Measurements from ENCODE around the gene NOD2.

Gene NOD2

GRCh38 chr16:50669741-50670140 lies 23.7 kb upstream of the NOD2 start:
- no peak for DNase-seq (ENCODE audit: insufficient read length, low spot score)
- FAIRE-seq = no peak

DNA sequence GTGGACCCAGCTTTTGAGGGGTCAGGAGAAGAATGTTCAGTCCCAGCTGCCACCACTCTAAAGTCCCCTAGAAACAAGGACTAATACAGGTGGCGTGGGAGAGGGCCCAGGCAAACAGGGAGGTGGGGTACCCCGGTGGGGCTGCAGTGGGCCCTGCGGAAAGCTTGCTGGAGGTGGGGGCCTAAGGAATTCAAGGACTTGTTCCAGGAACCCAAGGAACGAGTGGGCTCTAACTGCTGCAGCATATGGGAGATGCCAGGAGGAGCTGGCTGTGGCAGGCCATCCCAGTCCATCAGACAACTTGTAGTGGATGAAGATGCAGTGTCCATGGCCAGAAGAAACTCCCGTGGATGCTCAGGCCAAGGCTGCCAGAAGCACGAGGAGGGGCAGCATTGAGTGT lies 22.9 kb upstream of the NOD2 start:
- DNase-seq (ENCODE audit: insufficient read length, low spot score) = no peak
- FAIRE-seq = no peak

DNA sequence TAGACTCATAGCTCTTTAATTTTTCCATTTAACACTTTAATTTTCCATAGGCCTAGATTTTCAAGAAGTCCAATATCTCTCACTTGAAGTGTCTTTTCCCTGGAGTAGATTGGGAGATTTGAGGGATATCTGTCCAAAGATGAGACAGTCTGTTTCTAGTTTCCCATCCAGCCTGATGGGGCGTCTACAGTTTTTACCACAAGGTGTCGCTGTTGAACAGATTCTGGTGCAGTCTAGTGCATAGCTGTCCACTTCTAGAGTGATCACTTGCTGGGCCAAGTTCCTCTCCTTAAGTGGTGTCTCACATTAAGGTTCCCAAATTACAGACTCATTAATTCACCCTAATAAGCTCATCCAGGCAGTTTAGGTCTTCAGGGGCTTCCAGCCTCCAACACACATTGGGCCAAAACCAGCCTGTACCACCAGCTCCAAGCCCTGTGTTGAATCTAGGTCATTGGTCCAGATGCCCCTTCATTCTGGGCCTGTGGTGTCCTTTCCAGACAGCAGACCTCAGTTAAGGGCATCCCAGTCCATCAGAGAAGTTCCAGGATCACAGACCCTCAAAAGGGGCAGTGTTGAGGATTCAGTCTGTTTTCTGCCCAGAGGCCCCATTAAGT lies 21.7 kb upstream of the NOD2 start:
- DNase-seq (ENCODE audit: insufficient read length, low spot score) (no peak), FAIRE-seq (peak; percentile 77)

DNA sequence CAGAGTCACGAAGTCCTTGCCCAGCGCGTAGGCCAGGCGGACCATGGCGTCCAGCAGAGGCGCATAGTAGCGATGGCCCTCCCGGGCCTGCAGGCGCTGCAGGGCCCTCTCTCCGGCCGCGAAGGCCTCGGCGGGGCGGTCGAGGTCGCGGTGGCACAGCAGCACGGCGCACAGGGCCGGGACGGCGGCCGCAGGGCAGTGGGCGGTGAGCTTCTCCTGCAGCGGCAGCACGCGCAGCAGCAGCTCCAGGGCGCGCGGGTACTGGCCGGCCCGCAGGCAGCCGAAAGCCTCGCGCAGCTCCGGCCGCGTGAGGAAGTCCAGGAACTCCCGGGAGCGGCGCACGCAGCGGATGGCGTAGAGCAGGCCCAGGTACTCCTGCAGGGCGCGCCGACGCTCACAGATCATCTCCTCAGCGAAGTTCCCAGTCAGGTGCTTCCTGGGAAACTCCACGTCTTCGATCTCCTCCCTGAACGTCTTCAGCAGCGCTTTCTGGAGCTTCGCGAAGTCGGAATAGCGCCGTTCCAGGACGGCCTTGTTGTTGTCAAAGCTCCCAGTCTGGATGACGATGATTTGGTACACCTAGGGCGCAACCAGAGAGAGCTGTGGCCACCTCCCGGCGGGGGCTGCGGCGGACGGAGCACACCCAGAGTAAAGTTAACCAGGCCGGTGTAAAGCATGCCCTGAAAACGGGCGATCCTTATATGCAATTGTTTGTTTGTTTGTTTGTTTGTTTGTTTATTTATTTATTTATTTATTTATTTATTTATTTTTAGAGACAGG lies 19.7 kb upstream of the NOD2 start:
- FAIRE-seq = no peak
- no peak for DNase-seq (ENCODE audit: insufficient read length, low spot score)

DNA sequence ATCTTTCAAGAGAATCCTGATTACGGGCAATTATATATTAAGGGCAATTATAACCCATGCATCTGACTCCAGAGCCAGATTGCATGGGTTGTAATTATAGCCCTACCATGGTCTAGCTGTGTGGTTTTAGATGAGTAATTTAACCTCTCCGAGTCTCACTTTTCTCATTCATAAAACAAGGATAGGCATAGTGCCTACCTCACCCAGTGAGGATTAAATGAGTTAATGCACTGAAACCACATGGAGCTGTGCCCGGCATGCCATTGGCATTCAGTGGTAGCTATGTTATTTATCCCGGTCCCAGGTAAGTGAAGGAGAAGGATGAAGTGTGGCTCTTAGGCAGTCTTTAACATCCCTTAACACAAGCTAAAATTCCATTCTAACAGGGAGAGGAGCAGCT lies 18.6 kb upstream of the NOD2 start:
- no peak for FAIRE-seq
- no peak for DNase-seq (ENCODE audit: insufficient read length, low spot score)

DNA sequence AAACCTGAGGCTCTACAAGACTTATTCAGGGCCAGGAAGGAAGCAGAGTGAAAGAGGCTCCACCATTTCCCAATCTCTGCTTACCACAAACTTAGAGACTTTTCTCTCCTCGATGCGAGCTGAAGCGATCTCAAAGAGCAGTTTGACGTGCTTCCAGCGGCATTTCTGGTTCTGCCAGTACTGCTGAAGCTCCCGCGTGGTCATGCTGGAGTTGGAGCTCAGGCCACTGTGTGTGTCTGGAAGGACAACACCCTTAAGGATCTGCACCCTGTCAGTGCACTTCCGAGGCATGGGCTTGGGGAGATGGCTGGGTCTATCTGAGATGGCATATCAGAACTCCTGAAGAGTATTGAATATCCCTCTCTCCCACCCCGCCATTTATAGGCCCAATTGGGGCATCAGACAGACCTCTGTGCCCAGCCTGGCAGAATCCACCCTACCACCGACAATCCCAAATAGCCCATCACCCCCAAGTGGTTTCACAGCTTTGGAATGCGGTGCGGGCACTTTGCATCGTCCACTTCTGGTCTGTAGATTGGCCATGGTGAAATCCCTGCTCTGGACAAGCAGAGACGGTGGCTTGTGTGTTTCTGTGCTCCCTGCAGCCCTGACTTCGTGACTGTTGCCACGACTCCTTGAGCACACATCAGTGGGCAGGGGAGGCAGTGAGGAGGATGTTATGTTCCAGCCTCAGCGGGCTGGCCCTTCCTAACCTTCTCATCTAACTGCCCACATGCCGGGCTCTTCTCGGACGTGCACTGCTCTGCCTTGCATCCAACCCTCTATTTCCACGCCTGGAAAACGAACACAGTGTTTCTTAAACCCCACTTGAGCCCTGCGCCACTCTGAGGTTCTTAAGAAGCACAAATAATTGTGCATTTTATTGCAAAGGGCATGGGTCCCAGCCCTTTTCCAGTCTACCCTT lies 17.5 kb upstream of the NOD2 start:
- DNase-seq (ENCODE audit: insufficient read length, low spot score) (no peak), FAIRE-seq (no peak)

DNA sequence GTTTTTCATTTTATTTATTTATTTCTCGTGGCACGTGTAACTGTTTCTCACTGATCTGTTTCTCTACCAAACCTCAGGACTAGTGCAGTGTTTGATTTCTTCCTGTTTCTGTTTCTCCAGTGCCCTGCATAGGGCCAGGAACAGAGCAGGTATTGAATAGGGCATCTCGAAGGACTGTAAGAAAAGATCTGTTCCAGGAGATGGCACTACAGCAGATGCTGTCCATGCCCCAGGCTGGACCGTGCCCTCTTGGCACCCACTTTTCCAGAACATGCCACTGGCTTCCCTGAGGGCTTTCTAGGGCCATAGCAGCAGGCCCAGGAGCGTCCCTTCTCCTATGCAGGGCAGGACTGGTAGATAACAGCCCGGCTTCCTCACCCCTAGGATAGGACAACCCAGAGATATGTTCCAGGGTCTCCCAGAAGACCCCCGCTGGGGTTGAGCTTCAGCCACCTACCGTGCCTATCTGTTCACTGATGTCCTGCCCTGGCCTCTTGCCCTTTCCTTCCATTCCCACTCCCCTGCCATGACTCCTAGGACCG lies 16.7 kb upstream of the NOD2 start:
- DNase-seq (ENCODE audit: insufficient read length, low spot score) (no peak), FAIRE-seq (no peak)

GRCh38 chr16:50677351-50677750 lies 16.1 kb upstream of the NOD2 start:
- no peak for DNase-seq (ENCODE audit: insufficient read length, low spot score)
- no peak for FAIRE-seq

DNA sequence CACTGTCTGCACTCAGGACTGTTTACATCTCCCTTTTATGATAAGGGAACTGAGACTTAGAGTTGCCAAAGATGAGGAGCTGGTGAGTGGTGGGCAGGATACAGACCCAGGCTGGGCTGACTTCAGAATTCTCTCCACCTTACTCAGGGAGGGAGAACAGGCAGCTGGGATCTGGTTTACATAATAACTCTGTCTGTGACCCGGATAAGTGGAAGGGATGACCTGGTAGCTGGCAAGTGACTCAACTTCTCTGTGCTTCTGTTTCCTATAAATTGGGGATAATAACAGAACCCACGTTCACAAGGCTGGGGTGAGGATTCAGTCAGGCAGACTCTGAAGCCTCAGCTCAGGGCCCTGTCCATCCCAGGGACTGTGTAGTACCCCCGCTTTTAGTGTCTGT lies 14.9 kb upstream of the NOD2 start:
- DNase-seq (ENCODE audit: insufficient read length, low spot score) (no peak), FAIRE-seq (no peak)

DNA sequence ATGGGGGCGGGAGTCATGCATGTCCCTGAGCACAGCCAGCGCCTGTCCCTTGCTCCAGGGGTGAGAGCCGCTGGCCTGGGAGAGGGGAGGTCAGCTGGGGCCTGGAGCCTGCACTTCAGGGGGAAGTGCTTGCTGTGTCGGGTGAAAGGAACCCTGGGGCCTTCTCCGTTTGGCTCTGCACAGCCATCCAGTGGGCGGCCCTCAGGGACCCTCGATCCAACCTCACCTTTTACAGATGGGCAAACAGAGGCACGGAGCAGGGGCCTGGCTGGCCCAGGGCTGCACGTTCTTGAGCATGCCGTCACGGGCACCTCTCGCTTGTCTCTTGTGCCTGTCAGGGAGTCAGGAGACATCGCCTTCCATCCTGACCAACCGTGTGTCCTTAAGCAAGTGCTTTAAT lies 14.1 kb upstream of the NOD2 start:
- DNase-seq (ENCODE audit: insufficient read length, low spot score) (no peak), FAIRE-seq (no peak)

DNA sequence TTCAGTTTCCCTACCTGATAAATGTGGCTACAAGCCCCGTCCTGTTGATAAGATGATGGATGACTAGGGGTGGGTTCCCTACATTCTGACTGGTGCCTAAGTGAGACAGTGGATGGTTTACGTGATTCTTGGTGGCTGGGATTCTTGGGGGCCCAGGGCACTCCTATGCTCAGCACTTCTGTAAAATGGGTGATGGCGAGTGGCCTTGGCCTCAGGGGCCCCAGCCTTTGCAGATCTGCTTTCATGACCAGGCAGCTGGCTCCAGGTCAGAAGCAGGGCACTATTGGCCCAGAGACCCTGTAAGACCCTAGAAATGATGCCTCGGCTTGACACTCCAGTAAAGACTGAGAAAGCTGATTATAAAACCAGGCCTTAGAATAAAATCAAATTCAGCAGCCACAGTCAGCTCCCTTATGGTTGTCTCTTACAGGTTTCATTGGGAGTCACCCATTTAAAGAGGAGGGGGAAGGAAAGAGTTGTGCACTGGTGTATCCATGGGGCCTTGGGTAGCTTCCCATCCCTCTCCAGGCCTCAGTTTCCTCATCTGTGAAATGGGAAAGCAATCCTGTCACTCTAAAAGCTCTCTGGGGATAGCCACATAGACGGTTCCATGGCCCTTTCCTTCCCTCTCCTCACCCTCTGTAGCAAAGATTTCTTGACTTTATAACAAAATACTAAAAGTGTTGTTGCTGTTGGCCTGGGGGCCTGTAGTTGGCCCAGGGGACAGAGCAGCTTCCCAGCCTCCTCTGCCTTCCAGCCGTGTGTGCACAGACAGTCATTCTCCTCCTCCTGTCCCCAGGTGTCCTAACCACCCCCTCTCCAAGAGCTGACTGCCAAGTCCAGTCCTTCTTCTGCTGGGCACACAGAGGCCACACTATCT lies 13.5 kb upstream of the NOD2 start:
- FAIRE-seq (no peak), DNase-seq (ENCODE audit: insufficient read length, low spot score) (no peak)

DNA sequence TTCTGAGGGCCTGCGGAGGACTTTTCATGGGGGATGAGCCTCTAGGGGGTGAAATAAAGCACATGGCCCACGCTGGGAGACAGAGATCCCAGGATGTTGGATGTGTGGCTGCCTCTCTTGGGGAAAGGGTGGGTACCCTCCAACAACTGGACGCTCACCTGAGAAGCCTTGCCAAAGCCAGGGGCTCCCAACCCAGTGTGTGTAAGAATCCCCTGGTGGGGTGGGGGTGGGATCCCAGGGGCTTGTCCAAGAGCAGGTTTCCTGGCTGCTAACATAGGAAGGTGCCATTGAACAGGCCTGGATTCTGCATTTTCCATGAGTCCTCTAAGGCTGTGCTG lies 12.9 kb upstream of the NOD2 start:
- DNase-seq (ENCODE audit: insufficient read length, low spot score) = no peak
- FAIRE-seq = peak; percentile 37

DNA sequence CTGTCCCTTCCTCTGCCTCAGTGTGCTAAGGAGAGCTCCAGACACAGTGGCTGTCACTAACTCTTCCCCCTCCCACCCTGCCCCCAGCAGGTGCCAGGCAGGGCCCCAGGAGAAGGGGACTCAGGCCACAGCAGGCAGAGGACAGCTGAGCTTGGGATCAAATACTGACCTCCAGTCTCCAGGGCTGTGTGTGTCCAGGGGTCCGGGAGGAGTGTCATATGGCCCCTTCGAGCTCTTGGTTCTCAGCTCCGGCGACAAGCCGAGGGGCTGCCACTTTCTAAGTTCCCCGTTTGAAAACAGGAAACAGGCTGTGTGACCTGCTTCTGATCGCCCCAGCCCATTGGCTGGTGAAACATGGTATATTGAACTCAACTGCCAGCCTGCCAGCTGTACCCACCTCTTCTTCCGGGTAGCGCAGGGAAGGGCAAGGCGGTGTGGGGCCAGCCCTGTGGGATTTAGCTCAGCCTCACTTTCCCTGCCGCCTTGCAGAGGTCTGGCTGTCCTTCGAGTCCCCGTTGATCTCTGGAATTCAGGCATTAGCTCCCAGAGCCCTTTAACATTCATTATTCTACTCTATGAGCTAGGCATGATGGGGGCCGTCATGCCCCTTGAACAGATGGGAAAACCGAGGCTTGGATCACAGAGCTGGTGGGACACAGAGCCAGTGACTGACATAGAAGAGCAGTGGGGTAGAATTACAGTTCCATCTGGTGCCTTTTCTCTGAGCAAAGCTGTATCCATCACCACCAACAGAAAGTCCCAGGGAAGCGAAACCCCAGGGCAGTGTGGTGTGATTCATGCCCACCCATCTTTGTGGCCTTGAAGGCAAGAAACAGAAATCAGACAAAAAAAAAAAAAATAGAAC lies 12.2 kb upstream of the NOD2 start, which contains the start of gene SNX20:
Gene SNX20, minus strand, starts transcription at position 292 of the 865 bp plus-strand sequence. CDS start 3,786 bp downstream, outside the sequence.
- peak; percentile 68 for DNase-seq (ENCODE audit: insufficient read length, low spot score)
- FAIRE-seq = peak; percentile 93

DNA sequence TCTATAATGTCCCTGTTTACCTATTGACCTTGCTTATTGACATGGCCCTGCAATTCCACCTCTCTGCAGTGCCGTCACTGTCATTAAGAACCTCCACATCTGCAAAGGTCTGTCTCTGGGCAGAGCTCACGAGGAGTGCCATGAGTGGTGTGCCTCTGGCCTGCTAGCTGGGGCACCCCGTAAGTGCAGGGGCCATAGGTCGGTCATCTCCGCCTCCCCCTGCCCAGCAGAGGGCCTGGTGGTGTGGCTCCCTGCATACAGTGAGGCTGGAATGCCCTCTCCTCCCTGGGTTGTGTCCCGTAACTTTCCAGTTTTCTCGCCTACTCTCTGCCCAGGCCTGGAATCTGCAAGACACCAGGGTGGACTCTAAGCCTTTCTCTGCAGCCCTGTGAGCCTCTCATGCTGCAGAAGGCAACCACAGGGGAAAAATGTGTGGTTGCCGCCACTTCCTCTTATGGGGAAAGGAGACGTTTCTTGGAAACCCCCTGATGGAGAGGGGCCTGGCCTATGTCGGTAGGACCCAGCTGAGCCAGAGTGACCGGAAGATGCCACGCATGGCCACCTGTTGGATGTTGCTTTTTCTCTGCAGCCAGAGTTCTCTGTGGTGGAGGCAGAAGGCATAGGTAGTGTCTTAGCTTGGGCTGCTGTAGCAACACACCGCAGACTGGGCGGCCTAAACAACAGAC lies 9.6 kb upstream of the NOD2 start:
- FAIRE-seq = peak; percentile 96
- DNase-seq (ENCODE audit: insufficient read length, low spot score) = peak; percentile 49

DNA sequence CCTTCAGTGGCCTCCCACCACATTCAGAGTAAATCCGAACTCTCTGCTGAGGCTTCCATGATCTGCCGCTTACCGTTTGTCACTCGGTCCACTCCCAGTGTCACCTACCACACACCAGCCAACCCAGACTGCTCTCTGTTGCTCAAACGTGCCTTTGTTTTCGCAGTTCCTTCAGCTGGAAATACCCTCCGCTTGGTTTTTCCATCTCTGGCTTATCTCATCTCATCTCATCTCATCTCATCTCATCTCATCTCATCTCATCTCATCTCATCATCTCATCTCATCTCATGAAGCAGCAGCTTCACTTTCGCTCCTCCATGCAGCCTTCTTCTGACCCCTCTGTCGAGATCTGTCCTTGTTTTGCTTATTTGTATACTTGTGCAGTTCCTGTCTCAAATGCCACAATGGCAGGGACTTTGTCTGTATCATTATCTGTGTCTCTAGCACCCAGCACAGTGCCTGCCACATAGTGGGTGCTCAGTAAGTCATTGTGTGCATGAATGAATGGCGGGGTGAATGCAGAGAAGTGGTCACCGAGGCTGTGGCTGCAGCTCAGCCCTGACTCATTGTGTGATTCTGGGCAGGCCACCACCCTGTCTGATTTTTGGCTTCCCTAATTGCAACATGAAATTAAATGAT lies 8.5 kb upstream of the NOD2 start:
- no peak for FAIRE-seq
- DNase-seq (ENCODE audit: insufficient read length, low spot score) = no peak

- DNase-seq (ENCODE audit: insufficient read length, low spot score) = no peak
- FAIRE-seq = no peak
These were observed 7.8 kb upstream of the NOD2 start for GRCh38 chr16:50685462-50686063.

DNA sequence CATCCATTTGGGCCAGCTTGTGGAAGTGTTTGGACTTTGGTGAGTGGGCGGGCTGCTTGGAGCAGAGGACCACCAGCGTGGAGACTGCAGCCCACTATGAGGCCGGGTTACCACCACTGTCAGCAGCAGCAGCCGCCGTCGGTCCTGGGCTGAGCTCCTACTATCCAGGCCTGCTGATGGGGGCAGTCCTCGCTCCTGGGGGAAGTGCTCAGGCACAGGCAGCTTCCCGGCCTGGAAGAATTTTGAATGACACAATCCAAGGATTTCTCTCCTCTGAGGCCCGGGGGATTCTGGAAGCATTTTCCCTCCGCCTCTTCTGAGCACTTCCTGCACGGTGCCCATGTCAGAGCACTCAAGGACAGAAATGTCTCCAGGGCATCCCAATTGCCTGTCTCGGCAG lies 5.3 kb upstream of the NOD2 start:
- FAIRE-seq = no peak
- DNase-seq (ENCODE audit: insufficient read length, low spot score) = no peak

DNA sequence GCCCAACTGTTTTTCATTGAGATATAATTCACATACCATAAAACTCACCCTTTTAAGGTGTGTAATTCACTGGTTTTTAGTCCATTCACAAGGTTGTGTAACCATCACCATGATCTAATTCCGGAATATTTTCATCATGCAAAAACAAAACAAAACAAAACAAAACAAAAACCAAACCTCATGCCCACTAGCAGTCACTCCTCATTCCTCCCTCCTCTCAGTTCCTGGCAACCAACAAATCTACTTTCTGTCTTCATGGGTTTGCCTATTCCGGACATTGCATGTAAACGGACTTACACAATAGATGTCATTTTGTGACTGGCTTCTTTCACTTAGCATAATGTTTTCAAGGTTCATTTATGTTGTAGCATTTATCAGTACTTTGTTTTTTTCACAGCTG lies 4.5 kb upstream of the NOD2 start:
- FAIRE-seq (no peak), DNase-seq (ENCODE audit: insufficient read length, low spot score) (no peak)

All from GM19239 (cell line).